Vagina (tissue), 2 donors: ENCODE data around the gene CLMP.

Experiments used
- CTCF ChIP-seq, 3 experiments: fragments of 450-650 bp in 2 of 3; fragments of 200-600 bp in 1 of 3; sonication (generic) in 1 of 3; IDR thresholded peaks; one replicate each; pipeline ENCODE4 v1.5.1; 2017 to 2019; ENCODE audit warnings: antibody characterized with exemption in 3 of 3, mild to moderate bottlenecking in 2 of 3, moderate library complexity in 2 of 3
- POLR2A ChIP-seq, 2 donors: fragments of 450-650 bp; IDR thresholded peaks; one replicate each; pipeline ENCODE4 v1.6.1; 2017; ENCODE audit warnings: antibody characterized with exemption in 2 of 2, mild to moderate bottlenecking in 2 of 2, moderate library complexity in 2 of 2
- POLR2AphosphoS5 ChIP-seq, 2 donors: sonication (generic); formaldehyde crosslinking; IDR thresholded peaks; one replicate each; pipeline ENCODE4 v1.9.0; 2017; ENCODE audit warnings: antibody characterized with exemption in 2 of 2, mild to moderate bottlenecking in 2 of 2, low read depth in 1 of 2; ENCODE audit not compliant: insufficient read depth in 1 of 2

GRCh38 chr11:123129920-123130319 is 65.1 kb downstream of the CLMP start:
- TF ChIP-seq CTCF (IDR thresholded peaks at IDR 0.05) (no peak), POLR2A (IDR thresholded peaks at IDR 0.05) (no peak), POLR2AphosphoS5 (IDR thresholded peaks at IDR 0.05; ENCODE audit: insufficient read depth in 1 of 2, low read depth in 1 of 2) (no peak)
